Epithelial cell of esophagus (primary cell): ENCODE data around the gene MPRIP.
A peak's percentile ranks its signal among the peaks of the same experiment; 100 is the strongest.

Source experiments
- DNase-seq: peaks from one replicate; pipeline ENCODE4 v3.0.0; 2010; ENCODE audit warnings: low read depth
- H3K4me3 ChIP-seq: 2 replicates; pipeline ENCODE4 v1.5.1; 2011; ENCODE audit warnings: mild to moderate bottlenecking, low read length, control low read depth
- CTCF ChIP-seq: IDR thresholded peaks from 2 replicates; pipeline ENCODE4 v1.5.1; 2011; ENCODE audit warnings: low read depth, mild to moderate bottlenecking, low read length, control low read depth, inconsistent platforms; ENCODE audit not compliant: insufficient read depth; ENCODE audit errors: missing control alignments

The MPRIP gene

DNA sequence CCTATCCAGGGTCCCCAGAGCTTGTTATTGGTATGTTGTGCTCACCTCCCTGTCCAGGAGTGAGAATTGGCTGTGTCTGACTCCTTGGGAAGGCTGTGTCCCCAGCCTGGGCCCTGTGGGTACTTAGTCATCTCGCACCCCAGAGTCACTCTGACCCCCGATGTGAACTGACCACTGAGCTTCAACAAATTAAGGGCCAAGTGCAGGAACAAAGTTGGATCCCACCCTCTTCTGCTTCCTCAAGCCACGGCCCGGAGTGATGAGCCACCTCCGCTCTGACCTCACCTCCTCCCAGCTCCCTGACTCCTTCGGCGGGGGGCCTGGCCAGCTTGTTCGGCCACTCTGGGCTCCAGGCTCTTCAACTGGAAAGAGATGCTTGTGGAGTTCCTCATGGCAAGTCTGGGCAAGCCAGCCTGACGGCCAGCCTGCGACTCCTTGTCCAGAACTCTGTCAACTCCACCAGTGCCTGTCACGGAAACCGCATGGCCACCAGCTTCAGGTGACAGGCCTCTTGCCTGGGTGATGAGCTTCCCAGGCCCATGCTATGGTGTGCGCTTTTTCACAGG, 22.3 kb upstream of the MPRIP start:
- no peak overlapping the region for H3K4me3 ChIP-seq

GRCh38 chr17:17020821-17021193, 21.4 kb upstream of the MPRIP start:
- no peak overlapping the region for H3K4me3 ChIP-seq
- no peak for TF ChIP-seq CTCF
- no peak for DNase-seq

More for the DNA sequence above, 22.3 kb upstream of the MPRIP start:
- TF ChIP-seq CTCF: no peak
- peak; percentile 76 for DNase-seq

- no peak for TF ChIP-seq CTCF
- no peak overlapping the region for H3K4me3 ChIP-seq
- no peak for DNase-seq
These were observed 20.9 kb upstream of the MPRIP start for GRCh38 chr17:17021194-17021863.

GRCh38 chr17:17022011-17022410, 20.2 kb upstream of the MPRIP start:
- DNase-seq: no peak
- no peak overlapping the region for H3K4me3 ChIP-seq
- TF ChIP-seq CTCF: no peak

DNA sequence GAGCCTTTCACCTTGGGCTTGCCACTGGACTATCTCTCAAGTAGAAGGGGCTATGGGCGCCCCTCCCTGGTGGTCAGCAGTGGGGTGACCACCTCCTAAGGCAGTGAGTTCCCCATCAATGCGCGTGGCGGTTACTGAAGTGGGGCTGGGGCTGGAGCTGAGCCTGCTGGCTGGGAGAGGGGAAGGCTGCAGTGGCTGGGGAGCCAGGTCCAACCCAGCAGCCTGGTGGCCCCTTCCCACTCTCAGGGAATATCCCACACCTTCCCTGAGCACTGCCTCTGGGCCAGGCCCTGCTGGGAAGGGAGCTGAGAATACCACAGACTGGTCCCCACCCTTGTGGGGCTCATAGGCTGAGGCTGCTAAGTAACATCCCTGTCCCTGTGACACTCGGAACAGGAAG, 19.8 kb upstream of the MPRIP start:
- TF ChIP-seq CTCF: no peak
- DNase-seq: no peak
- no peak overlapping the region for H3K4me3 ChIP-seq

- no peak for TF ChIP-seq CTCF
- no peak for DNase-seq
- H3K4me3 ChIP-seq: no peak overlapping the region
These were observed 17.4 kb upstream of the MPRIP start for GRCh38 chr17:17024778-17025300.

DNA sequence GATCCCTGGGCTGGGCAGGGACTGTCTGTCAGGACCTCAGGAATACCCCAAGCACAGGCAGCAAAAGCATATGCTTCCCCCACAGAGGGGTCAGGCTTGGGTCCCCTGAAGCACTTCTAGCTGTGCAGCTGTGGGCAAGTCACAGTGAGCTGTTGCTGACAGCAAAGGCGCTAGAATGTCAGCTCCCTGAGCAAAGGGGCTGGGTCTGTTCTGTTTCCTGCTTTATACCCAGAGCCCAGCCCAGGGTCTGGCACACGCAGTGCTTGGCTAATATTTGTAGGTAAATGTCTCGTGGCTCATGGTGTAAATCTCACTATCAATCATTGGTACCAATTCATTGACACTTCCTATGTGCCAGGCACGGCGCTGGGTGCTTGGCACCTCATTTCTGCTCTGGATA, 16.6 kb upstream of the MPRIP start:
- no peak for TF ChIP-seq CTCF
- H3K4me3 ChIP-seq: no peak overlapping the region
- DNase-seq: no peak
